Activated CD4-positive, alpha-beta T cell treated with anti-CD3 and anti-CD28 coated beads for 36 hours (primary cell): ENCODE data around the gene PRKCE. TPM values are rescaled to one million over a fixed set of nuclear protein-coding genes. Genes with fewer than 3 reads are reported as not detected.

ENCODE experiments used
- ATAC-seq: fragments of 200-7000 bp; cut with Tn5 transposase; one replicate; pipeline ENCODE4 v1.10.0; 2021; ENCODE audit warnings: mild to moderate bottlenecking, moderate library complexity
- CTCF ChIA-PET: fragments of 350-600 bp; sonication (Branson Sonifier 250); formaldehyde crosslinking; loops from one replicate; lab custom pipeline; 2021; ENCODE audit warnings: antibody characterized with exemption; lab: Charles Lee
- POLR2A ChIA-PET: fragments of 350-600 bp; sonication (Branson Sonifier 250); formaldehyde crosslinking; loops from one replicate; lab custom pipeline; 2021; ENCODE audit warnings: antibody characterized with exemption, inconsistent platforms; lab: Charles Lee
- DNase-seq: peaks from one replicate; pipeline ENCODE4 v3.0.0-alpha.2; 2020
- H3K27ac Mint-ChIP-seq: one replicate; pipeline ENCODE4 v1.8.0; 2021; ENCODE audit warnings: mixed read lengths
- H3K27me3 Mint-ChIP-seq: one replicate; pipeline ENCODE4 v1.8.0; 2021; ENCODE audit warnings: mixed read lengths
- H3K36me3 Mint-ChIP-seq: one replicate; pipeline ENCODE4 v1.8.0; 2021; ENCODE audit warnings: low read depth, mixed read lengths
- H3K4me1 Mint-ChIP-seq: one replicate; pipeline ENCODE4 v1.8.0; 2021; ENCODE audit warnings: mixed read lengths
- H3K4me3 Mint-ChIP-seq: one replicate; pipeline ENCODE4 v1.8.0; 2021; ENCODE audit warnings: mild to moderate bottlenecking, moderate library complexity, mixed read lengths
- H3K9me3 Mint-ChIP-seq: one replicate; pipeline ENCODE4 v1.8.0; 2021; ENCODE audit warnings: low read depth, mixed read lengths
- intact Hi-C, 2 experiments: fragments of 100-400 bp; cut with DNase I in 1 of 2; cut with micrococcal nuclease in 1 of 2; formaldehyde crosslinking; loops; one replicate each; pipeline versions ENCODE4 v1.14.2 to v1.15.1; 2022 to 2024; cut with DNase I, micrococcal nuclease
- total RNA-seq, 2 experiments: library from RNA; stranded (reverse); gene quantifications; one replicate each; pipeline ENCODE4 v1.2.3, GENCODE V29; 2021

PRKCE gene
- total RNA-seq, 2 experiments from 2014 or later: 9.0 to 13.2 TPM

DNA sequence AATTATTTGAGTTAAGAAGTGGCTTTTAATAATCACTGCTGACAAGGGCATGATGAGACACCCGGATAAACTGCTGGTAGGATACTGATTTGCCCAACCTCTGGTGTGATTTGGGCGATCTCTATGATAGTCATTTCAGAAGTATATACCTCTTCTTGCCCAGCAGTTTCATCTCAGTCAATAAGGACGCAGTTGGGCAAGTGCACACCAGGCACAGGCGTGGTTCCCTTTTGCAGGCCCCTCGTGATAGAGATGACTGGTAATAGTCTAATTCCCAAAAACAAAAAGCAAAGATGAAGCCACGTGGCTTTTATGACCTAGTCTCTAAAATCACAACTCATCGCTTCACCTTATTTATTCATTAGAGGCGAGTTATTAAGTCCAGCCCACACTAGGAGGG, 246.4 kb downstream of the PRKCE start:
- CTCF ChIA-PET: interaction anchor here (0.7 kb wide), 1 partner anchor 8 kb away, joined by 4 read pairs; no protein-coding TSS in a partner anchor

DNA sequence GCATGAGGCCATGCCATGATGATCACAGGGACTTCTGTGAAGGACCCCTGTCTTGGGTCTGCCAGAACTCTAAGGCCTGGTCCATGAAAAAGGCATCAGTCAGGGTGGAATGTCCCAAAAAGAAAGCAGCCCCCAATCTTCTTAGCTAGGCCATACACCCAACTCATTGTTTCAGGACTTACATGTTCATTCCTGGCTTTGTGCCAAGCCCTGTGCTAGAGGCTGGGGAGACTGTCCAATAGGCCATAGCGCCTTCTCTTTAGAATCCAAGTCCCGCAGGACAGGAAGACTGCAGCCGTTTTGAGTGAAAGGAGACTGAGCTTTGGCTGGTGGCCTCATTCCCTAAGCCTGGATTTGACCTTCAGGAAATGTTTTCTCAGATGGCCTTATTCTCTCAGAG, 247.3 kb downstream of the PRKCE start:
- intact Hi-C loops: no loop called here
- Mint-ChIP-seq H3K9me3 (no peaks in the 10 kb centered on the region), H3K4me3 (no peak overlapping the region), H3K27ac (no peak overlapping the region), H3K36me3 (no peaks in the 10 kb centered on the region), H3K27me3 (no peaks in the 10 kb centered on the region), H3K4me1 (peaks cover 2% of the 10 kb centered on the region)
- DNase-seq (no peak), ATAC-seq (no peak)
- CTCF ChIA-PET: interaction anchor here (1.1 kb wide), 1 partner anchor 16 kb away, joined by 3 read pairs; no protein-coding TSS in a partner anchor
- POLR2A ChIA-PET: no interaction called here

More for the DNA sequence above, 246.4 kb downstream of the PRKCE start:
- ATAC-seq: no peak
- Mint-ChIP-seq H3K4me1 (peaks cover 2% of the 10 kb centered on the region), H3K27ac (no peak overlapping the region), H3K36me3 (no peaks in the 10 kb centered on the region), H3K4me3 (no peak overlapping the region), H3K9me3 (no peaks in the 10 kb centered on the region), H3K27me3 (no peaks in the 10 kb centered on the region)
- no peak for DNase-seq
- intact Hi-C loops: no loop called here
- POLR2A ChIA-PET: no interaction called here

GRCh38 chr2:45899926-45900325, 248.5 kb downstream of the PRKCE start:
- no peaks in the 10 kb centered on the region for H3K27me3 Mint-ChIP-seq
- no peak overlapping the region for H3K27ac Mint-ChIP-seq
- H3K4me3 Mint-ChIP-seq: no peak overlapping the region
- ChIA-PET POLR2A (no interaction called here), CTCF (interaction anchor here (1.1 kb wide), 1 partner anchor 15 kb away, joined by 3 read pairs; no protein-coding TSS in a partner anchor)
- no peaks in the 10 kb centered on the region for H3K9me3 Mint-ChIP-seq
- H3K36me3 Mint-ChIP-seq: no peaks in the 10 kb centered on the region
- intact Hi-C loops: no loop called here
- no peak for ATAC-seq
- DNase-seq: no peak
- H3K4me1 Mint-ChIP-seq: peaks cover 11% of the 10 kb centered on the region

DNA sequence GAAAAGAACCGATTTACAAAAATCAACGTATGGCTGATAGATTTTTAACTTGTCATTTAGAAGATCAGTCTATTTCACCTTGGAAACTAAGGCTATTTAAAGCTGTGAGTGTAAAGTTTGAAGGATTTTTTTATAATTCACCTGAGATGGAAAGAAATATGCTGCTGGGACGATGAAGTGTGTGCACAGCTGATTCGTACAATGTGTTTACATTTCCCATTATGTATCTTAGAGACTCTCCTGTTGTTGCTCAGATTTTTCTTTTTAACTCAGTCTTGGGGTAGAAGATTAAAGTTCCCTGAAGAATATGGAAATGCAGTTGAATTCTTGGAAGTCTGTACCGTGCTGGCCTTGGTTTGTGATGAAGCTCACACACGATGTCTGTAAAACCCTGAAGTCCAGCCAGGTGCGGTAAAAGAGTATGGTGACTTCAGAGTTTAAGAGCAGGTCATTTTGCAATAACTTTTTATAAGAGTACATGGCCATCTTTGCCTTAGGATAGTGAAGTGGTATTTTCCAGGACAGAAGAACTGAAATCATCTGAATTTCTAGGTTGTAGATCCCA, 250.1 kb downstream of the PRKCE start:
- no peak for DNase-seq
- ChIA-PET POLR2A (no interaction called here), CTCF (interaction anchor here (0.8 to 1.4 kb wide), 2 partner anchors 12 to 16 kb away, joined by 3 to 5 read pairs; no protein-coding TSS in a partner anchor)
- no peak overlapping the region for H3K27ac Mint-ChIP-seq
- no peaks in the 10 kb centered on the region for H3K36me3 Mint-ChIP-seq
- ATAC-seq: no peak
- H3K4me3 Mint-ChIP-seq: no peak overlapping the region
- intact Hi-C loops: no loop called here
- no peaks in the 10 kb centered on the region for H3K27me3 Mint-ChIP-seq
- H3K4me1 Mint-ChIP-seq: peaks cover 11% of the 10 kb centered on the region
- no peaks in the 10 kb centered on the region for H3K9me3 Mint-ChIP-seq

DNA sequence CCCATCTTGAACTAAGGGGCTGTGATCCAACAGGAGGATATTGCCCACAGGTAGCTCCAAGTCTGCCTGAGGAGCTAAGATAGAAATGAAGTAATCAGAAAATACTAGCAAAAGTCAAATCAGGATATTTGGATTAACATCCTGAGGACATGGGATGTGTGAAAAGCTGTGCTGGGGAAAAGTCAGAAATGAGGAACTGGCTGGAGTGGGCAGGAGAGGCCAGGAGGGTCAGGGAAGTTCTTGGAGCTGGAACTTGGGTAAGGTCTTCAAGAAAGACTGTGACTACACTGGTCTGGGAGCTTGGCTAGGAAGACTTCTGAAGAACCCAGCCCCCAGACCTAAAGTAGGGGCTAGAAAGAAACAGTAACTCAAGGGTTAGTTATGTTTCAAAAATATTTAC, 250.9 kb downstream of the PRKCE start:
- Mint-ChIP-seq H3K4me3 (no peak overlapping the region), H3K4me1 (peaks cover 11% of the 10 kb centered on the region), H3K36me3 (no peaks in the 10 kb centered on the region), H3K9me3 (no peaks in the 10 kb centered on the region), H3K27ac (no peak overlapping the region), H3K27me3 (no peaks in the 10 kb centered on the region)
- ChIA-PET CTCF (interaction anchor here (0.5 to 1.4 kb wide), 4 partner anchors 10 to 509 kb away, joined by 3 to 5 read pairs (median 3); no protein-coding TSS in a partner anchor), POLR2A (interaction anchor here (0.5 kb wide), 1 partner anchor 47 kb away, joined by 4 read pairs; no protein-coding TSS in a partner anchor)
- no peak for DNase-seq
- intact Hi-C loops: no loop called here
- no peak for ATAC-seq

- Mint-ChIP-seq H3K27ac (no peak overlapping the region), H3K36me3 (no peaks in the 10 kb centered on the region), H3K4me3 (no peak overlapping the region), H3K27me3 (no peaks in the 10 kb centered on the region), H3K9me3 (no peaks in the 10 kb centered on the region), H3K4me1 (peaks cover 11% of the 10 kb centered on the region)
- no peak for ATAC-seq
- POLR2A ChIA-PET: interaction anchor here (0.5 kb wide), 1 partner anchor 46 kb away, joined by 4 read pairs; no protein-coding TSS in a partner anchor
- no peak for DNase-seq
- intact Hi-C loops: no loop called here
- CTCF ChIA-PET: interaction anchor here (0.5 to 0.9 kb wide), 4 partner anchors 9 to 508 kb away, joined by 3 read pairs; no protein-coding TSS in a partner anchor
Measured at GRCh38 chr2:45902781-45903375, 251.4 kb downstream of the PRKCE start.

DNA sequence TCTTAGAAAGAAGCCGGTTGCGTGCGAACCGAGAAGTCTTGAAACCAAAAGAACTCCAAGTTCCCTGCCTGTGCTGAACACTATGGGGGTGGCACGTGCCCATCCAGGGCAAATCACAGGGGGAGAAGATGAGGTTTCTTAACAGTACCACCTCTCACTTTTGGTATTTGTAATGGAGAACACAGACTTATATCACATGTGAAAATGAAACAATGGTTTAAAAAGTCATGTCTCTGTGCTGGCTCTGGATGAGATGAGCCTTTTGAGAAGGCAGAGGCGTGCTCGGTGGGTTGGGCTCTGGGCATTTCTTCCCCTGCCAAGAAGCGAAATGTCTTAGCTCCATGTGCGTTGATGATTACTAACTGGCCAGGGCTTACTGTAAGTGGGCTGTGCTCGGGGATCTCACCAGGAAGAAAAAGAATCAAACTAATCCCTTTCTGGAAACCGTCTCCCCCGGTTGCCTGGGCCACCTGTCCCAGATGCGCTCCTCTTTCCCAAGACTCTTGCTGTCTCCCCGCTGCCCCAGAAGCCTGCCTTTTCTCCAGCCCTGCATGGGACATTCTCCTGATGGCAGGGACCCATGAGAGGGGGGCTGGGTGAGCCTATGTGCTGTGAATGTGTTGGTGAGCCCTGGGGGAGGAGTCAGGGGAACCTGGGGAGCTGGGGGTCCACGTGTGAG, 252.9 kb downstream of the PRKCE start:
- POLR2A ChIA-PET: no interaction called here
- Mint-ChIP-seq H3K4me3 (no peak overlapping the region), H3K27me3 (no peaks in the 10 kb centered on the region), H3K9me3 (no peaks in the 10 kb centered on the region), H3K36me3 (no peaks in the 10 kb centered on the region), H3K4me1 (peaks cover 11% of the 10 kb centered on the region), H3K27ac (peak overlapping the region; percentile 52)
- CTCF ChIA-PET: interaction anchor here (0.9 to 1.4 kb wide), 2 partner anchors 15 to 31 kb away, joined by 3 to 4 read pairs; no protein-coding TSS in a partner anchor
- ATAC-seq (peak; percentile 96), DNase-seq (peak; percentile 66)
- intact Hi-C loops: no loop called here

- no peak for ATAC-seq
- H3K27ac Mint-ChIP-seq: no peak overlapping the region
- H3K4me1 Mint-ChIP-seq: peaks cover 11% of the 10 kb centered on the region
- intact Hi-C loops: no loop called here
- H3K9me3 Mint-ChIP-seq: no peaks in the 10 kb centered on the region
- DNase-seq: no peak
- no peaks in the 10 kb centered on the region for H3K27me3 Mint-ChIP-seq
- H3K4me3 Mint-ChIP-seq: no peak overlapping the region
- ChIA-PET POLR2A (interaction anchor here (0.6 kb wide), 1 partner anchor 727 kb away, joined by 4 read pairs; no protein-coding TSS in a partner anchor), CTCF (interaction anchor here (1.4 kb wide), 1 partner anchor 30 kb away, joined by 4 read pairs; no protein-coding TSS in a partner anchor)
- no peaks in the 10 kb centered on the region for H3K36me3 Mint-ChIP-seq
Measured at GRCh38 chr2:45904946-45905631, 253.6 kb downstream of the PRKCE start.

- H3K27ac Mint-ChIP-seq: no peak overlapping the region
- DNase-seq (no peak), ATAC-seq (no peak)
- H3K4me3 Mint-ChIP-seq: no peak overlapping the region
- H3K36me3 Mint-ChIP-seq: no peaks in the 10 kb centered on the region
- ChIA-PET POLR2A (interaction anchor here (0.6 kb wide), 1 partner anchor 727 kb away, joined by 4 read pairs; no protein-coding TSS in a partner anchor), CTCF (interaction anchor here (0.6 to 1.2 kb wide), 2 partner anchors 14 to 303 kb away, joined by 3 read pairs; no protein-coding TSS in a partner anchor)
- H3K27me3 Mint-ChIP-seq: no peaks in the 10 kb centered on the region
- peaks cover 11% of the 10 kb centered on the region for H3K4me1 Mint-ChIP-seq
- intact Hi-C loops: no loop called here
- no peaks in the 10 kb centered on the region for H3K9me3 Mint-ChIP-seq
Measured at GRCh38 chr2:45905632-45905958, 254.1 kb downstream of the PRKCE start.

DNA sequence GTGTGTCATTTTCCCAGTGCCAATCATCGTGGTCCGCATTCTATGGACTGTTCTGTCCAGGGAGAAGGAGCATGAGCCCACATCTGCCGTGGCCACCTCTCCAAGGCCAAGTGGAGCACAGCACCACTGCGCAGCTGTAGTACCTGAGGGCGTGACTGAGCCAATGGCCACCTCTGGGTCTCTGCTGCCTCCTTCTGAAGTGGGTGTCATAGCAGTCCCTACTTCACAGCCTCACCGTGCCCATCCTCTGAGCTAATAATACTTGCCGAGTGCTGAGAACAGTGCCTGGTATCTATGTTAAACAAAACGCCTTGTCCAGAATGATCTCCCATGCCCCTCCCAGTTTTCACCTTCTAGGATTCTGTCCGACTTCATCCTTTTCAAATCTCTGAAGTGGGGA, 256.1 kb downstream of the PRKCE start:
- CTCF ChIA-PET: no interaction called here
- Mint-ChIP-seq H3K9me3 (no peaks in the 10 kb centered on the region), H3K27ac (no peak overlapping the region), H3K4me1 (peaks cover 11% of the 10 kb centered on the region), H3K27me3 (no peaks in the 10 kb centered on the region), H3K4me3 (no peak overlapping the region), H3K36me3 (no peaks in the 10 kb centered on the region)
- no peak for DNase-seq
- POLR2A ChIA-PET: no interaction called here
- ATAC-seq: no peak
- intact Hi-C loops: no loop called here
